ENCODE data around the gene EML4.

Gene EML4

DNA sequence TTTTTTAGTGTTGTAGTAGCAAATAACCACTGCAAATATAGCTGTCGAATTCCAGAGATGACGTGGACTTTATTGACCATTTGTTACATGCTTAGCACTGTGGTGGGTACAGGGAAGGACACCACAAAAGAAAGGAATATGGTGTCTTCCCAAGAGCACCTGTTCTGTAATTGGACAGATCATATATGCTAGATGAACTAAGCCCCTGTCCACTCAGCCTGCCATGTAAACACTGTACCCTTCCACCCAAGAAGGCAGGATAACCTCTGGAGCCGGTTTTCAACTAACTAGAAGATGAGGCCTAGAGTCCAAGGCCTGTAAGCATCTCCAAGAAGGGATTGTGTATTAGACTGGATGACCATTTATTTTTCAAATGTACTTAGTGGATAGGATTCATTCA is 147.8 kb downstream of the EML4 start:
- H3K27ac ChIP-seq: no peak overlapping the region
- H3K27me3 ChIP-seq (ENCODE audit: insufficient read depth, low read depth, severe bottlenecking): no peaks in the 10 kb centered on the region
- TF ChIP-seq, protein P1, sequence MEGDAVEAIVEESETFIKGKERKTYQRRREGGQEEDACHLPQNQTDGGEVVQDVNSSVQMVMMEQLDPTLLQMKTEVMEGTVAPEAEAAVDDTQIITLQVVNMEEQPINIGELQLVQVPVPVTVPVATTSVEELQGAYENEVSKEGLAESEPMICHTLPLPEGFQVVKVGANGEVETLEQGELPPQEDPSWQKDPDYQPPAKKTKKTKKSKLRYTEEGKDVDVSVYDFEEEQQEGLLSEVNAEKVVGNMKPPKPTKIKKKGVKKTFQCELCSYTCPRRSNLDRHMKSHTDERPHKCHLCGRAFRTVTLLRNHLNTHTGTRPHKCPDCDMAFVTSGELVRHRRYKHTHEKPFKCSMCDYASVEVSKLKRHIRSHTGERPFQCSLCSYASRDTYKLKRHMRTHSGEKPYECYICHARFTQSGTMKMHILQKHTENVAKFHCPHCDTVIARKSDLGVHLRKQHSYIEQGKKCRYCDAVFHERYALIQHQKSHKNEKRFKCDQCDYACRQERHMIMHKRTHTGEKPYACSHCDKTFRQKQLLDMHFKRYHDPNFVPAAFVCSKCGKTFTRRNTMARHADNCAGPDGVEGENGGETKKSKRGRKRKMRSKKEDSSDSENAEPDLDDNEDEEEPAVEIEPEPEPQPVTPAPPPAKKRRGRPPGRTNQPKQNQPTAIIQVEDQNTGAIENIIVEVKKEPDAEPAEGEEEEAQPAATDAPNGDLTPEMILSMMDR (IDR thresholded peaks at IDR 0.05; ENCODE audit: low read depth, low read length): no peak
- H3K36me3 ChIP-seq: peaks cover 31% of the 10 kb centered on the region
- H3K4me3 ChIP-seq (ENCODE audit: low read depth, low read length): no peak overlapping the region
- DNase-seq: no peak
- H3K9me3 ChIP-seq (ENCODE audit: severe bottlenecking): no peaks in the 10 kb centered on the region

DNA sequence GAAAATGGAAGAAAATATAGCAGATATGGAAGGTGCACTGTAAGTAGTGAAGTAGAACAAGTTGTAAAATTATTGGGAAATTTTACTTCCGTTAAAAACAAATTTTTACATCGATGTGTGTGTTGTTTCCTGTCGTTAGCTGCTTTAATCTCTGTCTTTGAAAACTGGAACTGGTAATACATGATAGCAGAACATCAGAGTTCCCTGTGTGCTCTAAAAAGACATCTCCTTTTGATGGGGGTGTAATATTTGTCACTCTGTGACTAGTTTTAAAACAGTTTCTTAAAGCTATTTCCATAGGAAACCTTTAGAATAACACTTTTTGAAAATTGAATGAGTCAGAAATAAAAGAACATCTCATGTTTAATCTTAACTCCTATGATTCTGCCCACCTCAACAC is 148.3 kb downstream of the EML4 start:
- peaks cover 31% of the 10 kb centered on the region for H3K36me3 ChIP-seq
- TF ChIP-seq, protein P1 (IDR thresholded peaks at IDR 0.05; ENCODE audit: low read depth, low read length): no peak
- H3K9me3 ChIP-seq (ENCODE audit: severe bottlenecking): no peaks in the 10 kb centered on the region
- H3K4me3 ChIP-seq (ENCODE audit: low read depth, low read length): no peak overlapping the region
- no peak overlapping the region for H3K27ac ChIP-seq
- H3K27me3 ChIP-seq (ENCODE audit: insufficient read depth, low read depth, severe bottlenecking): no peaks in the 10 kb centered on the region
- DNase-seq: no peak

DNA sequence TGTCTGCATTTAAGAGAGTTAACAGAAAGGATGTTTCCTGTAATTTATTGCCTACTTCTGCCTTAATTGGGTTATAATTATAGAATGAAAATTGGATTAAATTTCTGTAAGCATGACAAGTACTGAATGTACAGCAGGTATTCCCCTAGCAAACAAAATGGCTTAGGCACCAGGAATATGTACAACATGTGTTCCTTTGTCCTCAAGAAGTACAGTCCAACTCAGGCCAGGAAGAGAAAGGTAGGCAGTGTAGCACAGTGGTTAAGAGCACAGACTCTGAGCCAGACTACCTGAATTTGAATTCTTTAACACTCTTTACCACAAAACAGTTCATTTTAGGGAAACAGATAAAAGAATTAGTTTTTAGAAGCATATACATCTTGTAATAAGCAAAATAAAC is 148.8 kb downstream of the EML4 start:
- Histone ChIP-seq H3K27me3 (ENCODE audit: insufficient read depth, low read depth, severe bottlenecking) (no peaks in the 10 kb centered on the region), H3K4me3 (ENCODE audit: low read depth, low read length) (no peak overlapping the region), H3K27ac (no peak overlapping the region), H3K9me3 (ENCODE audit: severe bottlenecking) (no peaks in the 10 kb centered on the region), H3K36me3 (peaks cover 31% of the 10 kb centered on the region)
- TF ChIP-seq, protein P1 (IDR thresholded peaks at IDR 0.05; ENCODE audit: low read depth, low read length): no peak
- no peak for DNase-seq

DNA sequence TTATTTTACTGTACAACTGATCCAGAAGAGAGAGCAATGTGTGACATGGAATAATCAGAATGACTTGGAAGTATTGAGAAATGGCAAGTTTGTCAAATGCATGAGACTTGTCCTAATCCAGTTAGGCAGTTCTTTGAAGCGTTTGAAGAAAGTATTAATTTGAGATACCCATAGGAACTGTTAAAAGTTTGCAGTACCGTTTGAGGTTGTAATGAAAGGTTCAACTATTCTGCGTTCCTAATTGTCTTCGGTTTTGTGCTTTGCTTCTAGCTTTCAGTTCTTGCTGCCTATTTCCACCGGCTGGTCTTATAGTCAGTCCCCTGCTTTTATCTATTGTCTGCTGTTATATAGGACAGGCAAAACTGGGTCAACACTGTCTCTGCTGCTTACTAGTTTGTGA is 150.1 kb downstream of the EML4 start:
- peaks cover 31% of the 10 kb centered on the region for H3K36me3 ChIP-seq
- TF ChIP-seq, protein P1 (IDR thresholded peaks at IDR 0.05; ENCODE audit: low read depth, low read length): no peak
- DNase-seq: no peak

DNA sequence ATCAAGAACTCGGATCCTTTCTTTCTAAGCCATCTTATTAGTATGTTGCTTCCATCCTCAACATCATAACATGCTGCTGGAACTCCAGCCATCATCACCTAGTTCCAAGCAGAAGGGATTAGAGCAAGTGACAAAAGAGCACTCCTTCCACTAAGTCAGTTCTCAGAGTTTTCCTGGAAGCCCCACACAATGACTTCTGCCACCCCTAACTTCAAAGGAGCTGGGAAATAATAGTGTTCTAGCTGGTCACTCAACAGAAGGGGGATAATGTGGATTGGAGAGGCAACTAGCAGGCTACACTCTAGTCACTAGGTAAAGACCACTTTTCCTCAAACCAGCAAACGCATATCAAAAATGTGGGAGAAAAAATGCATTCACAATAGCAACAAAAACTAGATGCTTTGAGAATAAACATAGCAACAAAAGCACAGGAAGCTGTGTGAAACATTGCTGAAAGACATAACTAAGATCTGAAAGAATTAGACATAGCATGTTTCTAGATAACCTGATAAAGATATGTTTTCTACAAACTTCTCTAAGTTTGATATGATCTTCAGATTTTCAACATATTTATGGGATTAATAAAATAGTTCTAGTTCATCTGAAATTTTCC is 152.4 kb downstream of the EML4 start:
- no peaks in the 10 kb centered on the region for H3K9me3 ChIP-seq (ENCODE audit: severe bottlenecking)
- no peak overlapping the region for H3K4me3 ChIP-seq (ENCODE audit: low read depth, low read length)
- DNase-seq: no peak
- H3K27ac ChIP-seq: no peak overlapping the region
- no peaks in the 10 kb centered on the region for H3K27me3 ChIP-seq (ENCODE audit: insufficient read depth, low read depth, severe bottlenecking)
- peaks cover 28% of the 10 kb centered on the region for H3K36me3 ChIP-seq
- TF ChIP-seq, protein P1 (IDR thresholded peaks at IDR 0.05; ENCODE audit: low read depth, low read length): no peak

More for the DNA sequence above, 150.1 kb downstream of the EML4 start:
- Histone ChIP-seq H3K27me3 (ENCODE audit: insufficient read depth, low read depth, severe bottlenecking) (no peaks in the 10 kb centered on the region), H3K4me3 (ENCODE audit: low read depth, low read length) (no peak overlapping the region), H3K27ac (no peak overlapping the region), H3K9me3 (ENCODE audit: severe bottlenecking) (no peaks in the 10 kb centered on the region)

DNA sequence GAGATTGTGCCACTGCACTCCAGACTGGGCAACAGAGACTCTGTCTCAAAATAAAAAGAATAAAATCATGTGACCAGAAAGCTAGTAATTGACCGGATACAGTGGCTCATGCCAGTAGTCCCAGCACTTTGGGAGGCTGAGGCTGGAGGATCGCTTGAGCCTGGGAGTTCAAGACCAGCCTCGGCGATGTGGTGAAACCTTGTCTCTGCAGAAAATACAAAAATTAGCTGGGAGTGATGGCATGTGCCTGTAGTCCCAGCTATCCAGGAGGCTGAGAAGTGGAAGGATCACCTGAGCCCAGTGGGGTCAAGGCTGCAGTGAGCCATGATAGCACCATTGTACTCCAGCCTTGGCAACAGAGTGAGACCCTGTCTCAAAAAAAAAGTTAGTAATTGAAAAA is 155.1 kb downstream of the EML4 start:
- no peak for DNase-seq
- Histone ChIP-seq H3K27ac (no peak overlapping the region), H3K9me3 (ENCODE audit: severe bottlenecking) (no peaks in the 10 kb centered on the region), H3K36me3 (peaks cover 24% of the 10 kb centered on the region), H3K4me3 (ENCODE audit: low read depth, low read length) (no peak overlapping the region), H3K27me3 (ENCODE audit: insufficient read depth, low read depth, severe bottlenecking) (no peaks in the 10 kb centered on the region)
- TF ChIP-seq, protein P1 (IDR thresholded peaks at IDR 0.05; ENCODE audit: low read depth, low read length): no peak
